ENCODE data around the gene FAM240B. TPM values are rescaled to one million over a fixed set of nuclear protein-coding genes. Genes with fewer than 3 reads are reported as not detected.

Gene FAM240B
- total RNA-seq, 6 donors from 2014 or later = not detected

- no peak overlapping the region for H3K27ac ChIP-seq
- DNase-seq = no peak
- H3K27me3 ChIP-seq = no peaks in the 10 kb centered on the region
- no peaks in the 10 kb centered on the region for H3K36me3 ChIP-seq
- no peak for TF ChIP-seq EP300 (IDR thresholded peaks at IDR 0.05)
- TF ChIP-seq POLR2AphosphoS5 (IDR thresholded peaks at IDR 0.05) = no peak
- TF ChIP-seq POLR2A (IDR thresholded peaks at IDR 0.05) = no peak
- TF ChIP-seq CTCF (IDR thresholded peaks at IDR 0.05) = no peak
- H3K9me3 ChIP-seq = no peaks in the 10 kb centered on the region
- 80 to 85% methylated on average over 8 of the region's 8 CpGs for WGBS, 2 donors
- no peak for ATAC-seq (ENCODE audit: low FRiP score in 2 of 2)
- H3K4me3 ChIP-seq = no peak overlapping the region
- peaks cover 0 to 7% (median 3%) of the 10 kb centered on the region in 4 donors for H3K4me1 ChIP-seq
Measured at GRCh38 chr9:38683336-38683735, 36.6 kb downstream of the FAM240B start.

- Histone ChIP-seq H3K36me3 (no peaks in the 10 kb centered on the region), H3K27ac (no peak overlapping the region), H3K27me3 (no peaks in the 10 kb centered on the region), H3K9me3 (no peaks in the 10 kb centered on the region), H3K4me3 (no peak overlapping the region), H3K4me1 (peaks cover 0 to 7% (median 3%) of the 10 kb centered on the region in 4 donors)
- WGBS, 2 donors = 59 to 87% methylated on average over 3 of the region's 3 CpGs
- ATAC-seq (ENCODE audit: low FRiP score in 2 of 2) (peak in 1 of 2 donors; percentile 39), DNase-seq (no peak)
- TF ChIP-seq CTCF (IDR thresholded peaks at IDR 0.05) (no peak), POLR2A (IDR thresholded peaks at IDR 0.05) (no peak), EP300 (IDR thresholded peaks at IDR 0.05) (no peak), POLR2AphosphoS5 (IDR thresholded peaks at IDR 0.05) (no peak)
Measured at GRCh38 chr9:38682713-38683112, 37.2 kb downstream of the FAM240B start.

GRCh38 chr9:38681747-38682227 lies 38.1 kb downstream of the FAM240B start:
- Histone ChIP-seq H3K9me3 (no peaks in the 10 kb centered on the region), H3K4me3 (no peak overlapping the region), H3K27ac (no peak overlapping the region), H3K27me3 (no peaks in the 10 kb centered on the region), H3K4me1 (peaks cover 0 to under 1% (median under 1%) of the 10 kb centered on the region in 4 donors), H3K36me3 (no peaks in the 10 kb centered on the region)
- WGBS, 2 donors = 67 to 71% methylated on average over 4 of the region's 4 CpGs
- TF ChIP-seq EP300 (IDR thresholded peaks at IDR 0.05) = no peak
- no peak for TF ChIP-seq CTCF (IDR thresholded peaks at IDR 0.05)
- TF ChIP-seq POLR2AphosphoS5 (IDR thresholded peaks at IDR 0.05) = no peak
- no peak for DNase-seq
- no peak for ATAC-seq (ENCODE audit: low FRiP score in 2 of 2)

- DNase-seq (no peak), ATAC-seq (ENCODE audit: low FRiP score in 2 of 2) (no peak)
- Histone ChIP-seq H3K4me1 (no peaks in the 10 kb centered on the region), H3K36me3 (no peaks in the 10 kb centered on the region), H3K4me3 (no peak overlapping the region), H3K27me3 (no peaks in the 10 kb centered on the region), H3K9me3 (no peaks in the 10 kb centered on the region), H3K27ac (no peak overlapping the region)
- 72 to 77% methylated on average over 12 to 14 of the region's 14 CpGs for WGBS, 2 donors
- no peak for TF ChIP-seq POLR2A (IDR thresholded peaks at IDR 0.05)
- TF ChIP-seq EP300 (IDR thresholded peaks at IDR 0.05) = no peak
- no peak for TF ChIP-seq CTCF (IDR thresholded peaks at IDR 0.05)
- TF ChIP-seq POLR2AphosphoS5 (IDR thresholded peaks at IDR 0.05) = no peak
Measured at GRCh38 chr9:38680837-38681445, 39.0 kb downstream of the FAM240B start.
